GM12878 (cell line): ENCODE data around the gene BACE2. TPM values are rescaled to one million over a fixed set of nuclear protein-coding genes. Genes with fewer than 3 reads are reported as not detected.

Experiments used
- ATAC-seq: fragments of 200-7000 bp; cut with Tn5 transposase; 3 replicates; pipeline ENCODE4 v1.9.1; 2020; ENCODE audit warnings: mild to moderate bottlenecking, moderate library complexity
- BruUV-seq: library from RNA; stranded (reverse); fragments of 400-500 nt; replicated peaks from 2 replicates; lab custom pipeline; 2021; lab: Mats Ljungman, UMichigan
- CTCF ChIA-PET: fragments of 300-600 bp; sonication (Branson Sonifier 250); formaldehyde crosslinking; extraction: SDS; loops from one replicate; lab custom pipeline; 2021; ENCODE audit warnings: inconsistent platforms; lab: Yijun Ruan, JAX
- POLR2A ChIA-PET: fragments of 350-600 bp; formaldehyde crosslinking; extraction: SDS; loops from one replicate; lab custom pipeline; 2021; ENCODE audit warnings: inconsistent platforms; lab: Charles Lee
- RAD21 ChIA-PET: fragments of 300-600 bp; sonication (Branson Sonifier 250); formaldehyde crosslinking; loops from one replicate; lab custom pipeline; 2023; ENCODE audit warnings: antibody characterized with exemption; ENCODE audit not compliant: unreplicated experiment; lab: Charles Lee
- SMC1A ChIA-PET: fragments of 300-600 bp; sonication (Branson Sonifier 250); formaldehyde crosslinking; loops from one replicate; lab custom pipeline; 2023; ENCODE audit not compliant: unreplicated experiment, uncharacterized antibody; lab: Charles Lee
- DNase-seq: peaks from one replicate; pipeline ENCODE4 v3.0.0-alpha.2; 2011; ENCODE audit warnings: low read depth, low spot score
- FAIRE-seq: peaks from 3 replicates; lab custom pipeline; 2011; peaks lifted over from hg19 to GRCh38; lab: Jason Lieb, UNC
- H2AFZ ChIP-seq: 2 replicates; pipeline ENCODE4 v1.6.0; 2011; ENCODE audit warnings: low read depth, low read length, control low read depth; ENCODE audit not compliant: control insufficient read depth
- H3K27ac ChIP-seq: 2 replicates; pipeline ENCODE4 v1.5.1; 2011; ENCODE audit warnings: control low read depth; ENCODE audit not compliant: control insufficient read depth, insufficient read depth
- H3K27me3 ChIP-seq, 2 experiments: replicated peaks in 1 of 2; 2 replicates each; pipeline versions ENCODE4 v1.6.0 to v1.6.1; 2011; ENCODE audit warnings: low read length in 1 of 2; ENCODE audit not compliant: control insufficient read depth in 2 of 2, insufficient read depth in 2 of 2
- H3K36me3 ChIP-seq, 2 experiments: 2 replicates each; pipeline ENCODE4 v1.5.1; 2011; ENCODE audit warnings: low read length in 1 of 2; ENCODE audit not compliant: control insufficient read depth in 2 of 2, insufficient read depth in 2 of 2
- H3K4me1 ChIP-seq: 2 replicates; pipeline ENCODE4 v1.6.1; 2011; ENCODE audit warnings: mild to moderate bottlenecking, low read length, moderate library complexity, mixed read lengths; ENCODE audit not compliant: control insufficient read depth, insufficient read depth
- H3K4me2 ChIP-seq: 2 replicates; pipeline ENCODE4 v1.6.0; 2011; ENCODE audit warnings: control low read depth; ENCODE audit not compliant: control insufficient read depth, insufficient read depth
- H3K4me3 ChIP-seq: fragments of 200-600 bp; sonication (generic); 2 replicates; pipeline ENCODE4 v1.5.1; 2016
- H3K79me2 ChIP-seq: 2 replicates; pipeline ENCODE4 v1.6.0; 2011; ENCODE audit warnings: low read length; ENCODE audit not compliant: control insufficient read depth, insufficient read depth
- H3K9ac ChIP-seq: 2 replicates; pipeline ENCODE4 v1.8.0; 2011; ENCODE audit warnings: low read length, control low read depth, mixed read lengths; ENCODE audit not compliant: control insufficient read depth, insufficient read depth
- H3K9me3 ChIP-seq: replicated peaks from 3 replicates; pipeline ENCODE4 v1.5.1; 2011; ENCODE audit warnings: mild to moderate bottlenecking, low read length; ENCODE audit not compliant: control insufficient read depth, insufficient read depth
- H4K20me1 ChIP-seq: 2 replicates; pipeline ENCODE4 v1.6.0; 2011; ENCODE audit not compliant: control insufficient read depth, insufficient read depth
- BCL11A ChIP-seq: IDR thresholded peaks from 2 replicates; pipeline ENCODE4 v1.6.1; 2011; ENCODE audit warnings: low read depth, low read length
- BMI1 ChIP-seq: fragments of 450-650 bp; IDR thresholded peaks from 2 replicates; pipeline ENCODE4 v1.6.1; 2016; ENCODE audit warnings: mild to moderate bottlenecking, moderate library complexity, borderline replicate concordance
- BRCA1 ChIP-seq: IDR thresholded peaks from 2 replicates; pipeline ENCODE4 v1.6.1; 2011; ENCODE audit warnings: low read depth, low read length, improper control_type of control experiment
- CBX3 ChIP-seq: fragments of 200-600 bp; sonication (generic); IDR thresholded peaks from 2 replicates; pipeline ENCODE4 v1.6.1; 2016; ENCODE audit warnings: low read depth, borderline replicate concordance
- CHD2 ChIP-seq: IDR thresholded peaks from 2 replicates; pipeline ENCODE4 v1.6.1; 2011; ENCODE audit warnings: low read depth, low read length, improper control_type of control experiment, borderline replicate concordance
- CREM ChIP-seq: IDR thresholded peaks from 2 replicates; pipeline ENCODE4 v1.6.1; 2014; ENCODE audit warnings: antibody characterized with exemption, low read depth
- IRF4 ChIP-seq: IDR thresholded peaks from 2 replicates; pipeline ENCODE4 v1.6.1; 2011; ENCODE audit warnings: low read depth, low read length
- LARP7 ChIP-seq: fragments of 450-650 bp; IDR thresholded peaks from 2 replicates; pipeline ENCODE4 v1.6.1; 2017; ENCODE audit warnings: mild to moderate bottlenecking
- NFXL1 ChIP-seq: fragments of 450-650 bp; IDR thresholded peaks from 2 replicates; pipeline ENCODE4 v1.6.1; 2017; ENCODE audit warnings: antibody characterized with exemption, mild to moderate bottlenecking, borderline replicate concordance
- RAD21 ChIP-seq: IDR thresholded peaks from 2 replicates; pipeline ENCODE4 v1.6.1; 2011; ENCODE audit warnings: mild to moderate bottlenecking, low read depth, low read length, moderate library complexity; ENCODE audit not compliant: insufficient read depth
- SREBF1 ChIP-seq: IDR thresholded peaks from 2 replicates; pipeline ENCODE4 v1.6.1; 2012; ENCODE audit warnings: mild to moderate bottlenecking, low read length
- STAT3 ChIP-seq: IDR thresholded peaks from 2 replicates; pipeline ENCODE4 v1.6.1; 2011; ENCODE audit warnings: low read depth, low read length, improper control_type of control experiment
- TCF7 ChIP-seq: IDR thresholded peaks from 2 replicates; pipeline ENCODE4 v1.6.1; 2014; ENCODE audit warnings: antibody characterized with exemption, borderline replicate concordance
- WRNIP1 ChIP-seq: IDR thresholded peaks from 2 replicates; pipeline ENCODE4 v1.6.1; 2011; ENCODE audit warnings: low read depth, low read length, improper control_type of control experiment, borderline replicate concordance
- WGBS: methylation state at CpG from one replicate; pipeline ENCODE4 v1.1.6; 2016; ENCODE audit warnings: low lambda C conversion rate; ENCODE audit not compliant: insufficient replicate concordance, insufficient coverage; ENCODE audit errors: missing lambda C conversion rate; 5-methylcytosine and 5-hydroxymethylcytosine counted together
- in situ Hi-C: fragments of 300-500 bp; cut with MboI; formaldehyde crosslinking; loops from 9 replicates; pipeline ENCODE4 v1.14.3; 2018; ENCODE audit warnings: mixed read lengths
- intact Hi-C: fragments of 100-400 bp; cut with micrococcal nuclease; formaldehyde crosslinking; loops from one replicate; pipeline ENCODE4 v1.14.2; 2022; ENCODE audit not compliant: unreplicated experiment
- polyA plus RNA-seq, 11 experiments: library from polyadenylated mRNA; depleted of rRNA in 4 of 11; unstranded in 6 of 11; stranded (reverse) in 5 of 11; fragments of >200 nt; fragmentation: Nextera tagmentation in 4 of 11; fragmentation: Illumina TruSeq in 1 of 11; extraction: Ambion mirVana in 4 of 11; extraction: Trizol in 1 of 11; gene quantifications; 1 replicate in 1 of 11; 2 replicates in 10 of 11; pipeline versions ENCODE4 v1.2.1 to v1.2.3, GENCODE V29; 2011 to 2016; ENCODE audit warnings: inconsistent platforms in 2 of 11, missing spikeins in 2 of 11, low read depth in 1 of 11
- total RNA-seq, 4 experiments: library from RNA; depleted of rRNA in 3 of 4; stranded (reverse); fragments of >200 nt in 3 of 4; fragmentation: Illumina TruSeq in 1 of 4; extraction: Trizol in 1 of 4; gene quantifications; 2 replicates each; pipeline versions ENCODE4 v1.2.1 to v1.2.3, GENCODE V29; 2013 to 2021
- TF ChIP-seq, protein P1 (sequence below): fragments of 450-650 bp; IDR thresholded peaks from 2 replicates; pipeline ENCODE4 v1.6.1; 2016; ENCODE audit warnings: mild to moderate bottlenecking
- TF ChIP-seq, protein P2 (sequence below): fragments of 450-650 bp; IDR thresholded peaks from 2 replicates; pipeline ENCODE4 v1.6.1; 2016; ENCODE audit warnings: mild to moderate bottlenecking, moderate library complexity, borderline replicate concordance

Gene BACE2
- total and polyA plus RNA-seq, 10 of the 15 experiments (the other 5 are each of a cell fraction or from before 2014, with no cell fraction given): 0.04 to 0.69 (median 0.18) TPM; not detected in 5

DNA sequence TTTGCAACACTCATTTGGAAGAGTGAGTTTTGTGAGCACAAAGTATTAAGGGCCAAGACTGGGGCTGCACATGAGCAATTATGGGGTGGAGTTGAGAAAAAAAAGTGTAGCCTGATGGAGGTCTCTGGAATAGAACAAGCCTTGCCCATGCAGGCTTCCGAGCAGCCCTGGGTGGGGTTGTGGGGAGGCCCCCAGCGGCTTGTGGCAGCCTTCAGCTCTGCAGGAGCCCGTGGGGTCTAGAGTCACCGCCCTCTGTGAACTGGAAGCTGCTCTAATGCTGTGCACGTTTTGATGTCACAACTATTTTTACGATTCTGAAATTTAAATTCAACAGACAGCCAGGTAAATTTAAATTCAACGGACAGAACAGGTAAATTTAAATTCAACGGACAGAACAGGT is 58.9 kb downstream of the BACE2 start:
- ChIA-PET CTCF (no interaction called here), RAD21 (no interaction called here), POLR2A (no interaction called here), SMC1A (interaction anchor here (1.0 kb wide), 1 partner anchor 11 kb away, joined by 3 read pairs; no protein-coding TSS in a partner anchor)
- Histone ChIP-seq H3K4me2 (no peak overlapping the region), H3K9ac (no peak overlapping the region), H3K4me1 (no peaks in the 10 kb centered on the region; the same call in 1 of the 2 replicates), H3K27ac (no peak overlapping the region), H3K79me2 (no peaks in the 10 kb centered on the region), H3K36me3 (no peaks in the 10 kb centered on the region), H3K27me3 (peaks cover 0 to 6% of the 10 kb centered on the region in 2 experiments; a peak in 2 of 4 replicates), H4K20me1 (no peaks in the 10 kb centered on the region), H3K9me3 (no peaks in the 10 kb centered on the region; the same call in 2 of the 3 replicates), H3K4me3 (no peak overlapping the region), H2AFZ (no peak overlapping the region)
- intact Hi-C loops (no loop called here), in situ Hi-C loops (no loop called here)
- DNase-seq (no peak), FAIRE-seq (no peak), ATAC-seq (no peak)
- WGBS: 28% methylated on average over 8 of the region's 8 CpGs
- BruUV-seq: no TSS peak
- TF ChIP-seq CREM (no peak), STAT3 (no peak), IRF4 (no peak), BRCA1 (no peak), BMI1 (no peak), RAD21 (no peak), TCF7 (no peak), LARP7 (no peak), SREBF1 (no peak), CBX3 (no peak), WRNIP1 (no peak), CHD2 (no peak), NFXL1 (no peak), BCL11A (no peak)
- TF ChIP-seq, protein P1, sequence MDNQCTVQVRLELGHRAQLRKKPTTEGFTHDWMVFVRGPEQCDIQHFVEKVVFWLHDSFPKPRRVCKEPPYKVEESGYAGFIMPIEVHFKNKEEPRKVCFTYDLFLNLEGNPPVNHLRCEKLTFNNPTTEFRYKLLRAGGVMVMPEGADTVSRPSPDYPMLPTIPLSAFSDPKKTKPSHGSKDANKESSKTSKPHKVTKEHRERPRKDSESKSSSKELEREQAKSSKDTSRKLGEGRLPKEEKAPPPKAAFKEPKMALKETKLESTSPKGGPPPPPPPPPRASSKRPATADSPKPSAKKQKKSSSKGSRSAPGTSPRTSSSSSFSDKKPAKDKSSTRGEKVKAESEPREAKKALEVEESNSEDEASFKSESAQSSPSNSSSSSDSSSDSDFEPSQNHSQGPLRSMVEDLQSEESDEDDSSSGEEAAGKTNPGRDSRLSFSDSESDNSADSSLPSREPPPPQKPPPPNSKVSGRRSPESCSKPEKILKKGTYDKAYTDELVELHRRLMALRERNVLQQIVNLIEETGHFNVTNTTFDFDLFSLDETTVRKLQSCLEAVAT: no peak
- TF ChIP-seq, protein P2, sequence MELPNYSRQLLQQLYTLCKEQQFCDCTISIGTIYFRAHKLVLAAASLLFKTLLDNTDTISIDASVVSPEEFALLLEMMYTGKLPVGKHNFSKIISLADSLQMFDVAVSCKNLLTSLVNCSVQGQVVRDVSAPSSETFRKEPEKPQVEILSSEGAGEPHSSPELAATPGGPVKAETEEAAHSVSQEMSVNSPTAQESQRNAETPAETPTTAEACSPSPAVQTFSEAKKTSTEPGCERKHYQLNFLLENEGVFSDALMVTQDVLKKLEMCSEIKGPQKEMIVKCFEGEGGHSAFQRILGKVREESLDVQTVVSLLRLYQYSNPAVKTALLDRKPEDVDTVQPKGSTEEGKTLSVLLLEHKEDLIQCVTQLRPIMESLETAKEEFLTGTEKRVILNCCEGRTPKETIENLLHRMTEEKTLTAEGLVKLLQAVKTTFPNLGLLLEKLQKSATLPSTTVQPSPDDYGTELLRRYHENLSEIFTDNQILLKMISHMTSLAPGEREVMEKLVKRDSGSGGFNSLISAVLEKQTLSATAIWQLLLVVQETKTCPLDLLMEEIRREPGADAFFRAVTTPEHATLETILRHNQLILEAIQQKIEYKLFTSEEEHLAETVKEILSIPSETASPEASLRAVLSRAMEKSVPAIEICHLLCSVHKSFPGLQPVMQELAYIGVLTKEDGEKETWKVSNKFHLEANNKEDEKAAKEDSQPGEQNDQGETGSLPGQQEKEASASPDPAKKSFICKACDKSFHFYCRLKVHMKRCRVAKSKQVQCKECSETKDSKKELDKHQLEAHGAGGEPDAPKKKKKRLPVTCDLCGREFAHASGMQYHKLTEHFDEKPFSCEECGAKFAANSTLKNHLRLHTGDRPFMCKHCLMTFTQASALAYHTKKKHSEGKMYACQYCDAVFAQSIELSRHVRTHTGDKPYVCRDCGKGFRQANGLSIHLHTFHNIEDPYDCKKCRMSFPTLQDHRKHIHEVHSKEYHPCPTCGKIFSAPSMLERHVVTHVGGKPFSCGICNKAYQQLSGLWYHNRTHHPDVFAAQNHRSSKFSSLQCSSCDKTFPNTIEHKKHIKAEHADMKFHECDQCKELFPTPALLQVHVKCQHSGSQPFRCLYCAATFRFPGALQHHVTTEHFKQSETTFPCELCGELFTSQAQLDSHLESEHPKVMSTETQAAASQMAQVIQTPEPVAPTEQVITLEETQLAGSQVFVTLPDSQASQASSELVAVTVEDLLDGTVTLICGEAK: no peak
